ENCODE results near the gene ATG2A.

- TF ChIP-seq CTCF (IDR thresholded peaks at IDR 0.05) (no peak), POLR2A (IDR thresholded peaks at IDR 0.05; ENCODE audit: low read depth) (no peak), EP300 (IDR thresholded peaks at IDR 0.05) (no peak)
Measured at GRCh38 chr11:64911142-64911541, 5.9 kb downstream of the ATG2A start.

Data from esophagus muscularis mucosa (tissue), 4 donors.